B cell (primary cell): ENCODE results near the gene SLC4A5. TPM values are rescaled to one million over a fixed set of nuclear protein-coding genes. Genes with fewer than 3 reads are reported as not detected.

Source experiments
- ATAC-seq: fragments of 200-7000 bp; cut with Tn5 transposase; one replicate; pipeline ENCODE4 v1.10.0; 2021; ENCODE audit warnings: low read depth, mild to moderate bottlenecking, moderate number of reproducible peaks, moderate library complexity
- CTCF ChIA-PET: fragments of 350-600 bp; sonication (Branson Sonifier 250); formaldehyde crosslinking; loops from one replicate; lab custom pipeline; 2021; ENCODE audit warnings: antibody characterized with exemption, inconsistent platforms; lab: Charles Lee
- POLR2A ChIA-PET: fragments of 350-600 bp; sonication (Branson Sonifier 250); formaldehyde crosslinking; loops from one replicate; lab custom pipeline; 2021; ENCODE audit warnings: antibody characterized with exemption; lab: Charles Lee
- DNase-seq: peaks from one replicate; pipeline ENCODE4 v3.0.0; 2013
- H2AFZ ChIP-seq: 2 replicates; pipeline ENCODE4 v1.6.1; 2012; ENCODE audit warnings: mild to moderate bottlenecking, low read depth, low read length; ENCODE audit not compliant: insufficient read depth, poor library complexity, severe bottlenecking
- H3K27ac ChIP-seq, 2 donors: 1 replicate in 1 of 2; 2 replicates in 1 of 2; pipeline ENCODE4 v1.5.1; 2012 to 2013; ENCODE audit warnings: low read length in 2 of 2, mild to moderate bottlenecking in 2 of 2, moderate library complexity in 1 of 2
- H3K27me3 ChIP-seq, 4 experiments: fragments of 200-600 bp in 1 of 4; sonication (generic) in 1 of 4; replicated peaks in 1 of 4; 1 replicate in 2 of 4; 2 replicates in 2 of 4; pipeline versions ENCODE4 v1.6.1 to v1.7.0; 2013 to 2016; ENCODE audit warnings: low read length in 3 of 4, mild to moderate bottlenecking in 2 of 4, mixed read lengths in 1 of 4, moderate library complexity in 1 of 4; ENCODE audit not compliant: insufficient read depth in 4 of 4, control insufficient read depth in 3 of 4; ENCODE audit errors: control extremely low read depth in 1 of 4
- H3K36me3 ChIP-seq, 2 experiments: replicated peaks in 1 of 2; 1 replicate in 1 of 2; 2 replicates in 1 of 2; pipeline versions ENCODE4 v1.6.1 to v1.7.1; 2013; ENCODE audit warnings: low read length in 1 of 2; ENCODE audit not compliant: insufficient read depth in 2 of 2, control insufficient read depth in 1 of 2; ENCODE audit errors: control extremely low read depth in 1 of 2, extremely low read depth in 1 of 2
- H3K4me1 ChIP-seq, 2 donors: fragments of 200-600 bp in 1 of 2; sonication (generic) in 1 of 2; 1 replicate in 1 of 2; 2 replicates in 1 of 2; pipeline versions ENCODE4 v1.5.1 to v1.6.1; 2013 to 2017; ENCODE audit warnings: low read length in 2 of 2; ENCODE audit not compliant: control insufficient read depth in 2 of 2, insufficient read depth in 2 of 2
- H3K4me2 ChIP-seq: replicated peaks from 2 replicates; pipeline ENCODE3; 2012; ENCODE audit warnings: mild to moderate bottlenecking, low read depth, low read length; ENCODE audit not compliant: poor library complexity, severe bottlenecking
- H3K4me3 ChIP-seq, 5 experiments: fragments of 200-600 bp in 1 of 5; sonication (generic) in 1 of 5; 1 replicate in 3 of 5; 2 replicates in 2 of 5; pipeline versions ENCODE4 v1.5.1 to v1.7.0; 2011 to 2016; ENCODE audit warnings: low read length in 4 of 5, mild to moderate bottlenecking in 4 of 5, low read depth in 2 of 5, control low read depth in 1 of 5, moderate library complexity in 1 of 5; ENCODE audit not compliant: insufficient read depth in 1 of 5; ENCODE audit errors: control extremely low read depth in 1 of 5, extremely low read depth in 1 of 5
- H3K79me2 ChIP-seq: fragments of 200-600 bp; sonication (generic); one replicate; pipeline ENCODE4 v1.6.0; 2016; ENCODE audit warnings: low read length; ENCODE audit not compliant: control insufficient read depth, insufficient read depth
- H3K9ac ChIP-seq: fragments of 200-600 bp; sonication (generic); 2 replicates; pipeline ENCODE4 v1.6.1; 2017; ENCODE audit warnings: mild to moderate bottlenecking, low read length, moderate library complexity
- H3K9me3 ChIP-seq, 3 donors: one replicate each; pipeline versions ENCODE4 v1.6.1 to v1.7.1; 2013; ENCODE audit warnings: low read length in 2 of 3; ENCODE audit not compliant: control insufficient read depth in 2 of 3, insufficient read depth in 1 of 3; ENCODE audit errors: control extremely low read depth in 1 of 3
- H4K20me1 ChIP-seq: 2 replicates; pipeline ENCODE4 v1.6.0; 2012; ENCODE audit warnings: mild to moderate bottlenecking, low read length; ENCODE audit not compliant: insufficient read depth, control insufficient read depth, poor library complexity, severe bottlenecking
- H3K27ac Mint-ChIP-seq: one replicate; pipeline ENCODE4 v1.8.0; 2021; ENCODE audit warnings: mixed read lengths
- H3K27me3 Mint-ChIP-seq: one replicate; pipeline ENCODE4 v1.8.0; 2021; ENCODE audit warnings: mixed read lengths
- H3K4me1 Mint-ChIP-seq: one replicate; pipeline ENCODE4 v1.8.0; 2021; ENCODE audit warnings: mixed read lengths
- H3K4me3 Mint-ChIP-seq: one replicate; pipeline ENCODE4 v1.8.0; 2021; ENCODE audit warnings: mixed read lengths
- H3K9me3 Mint-ChIP-seq: one replicate; pipeline ENCODE4 v1.8.0; 2022; ENCODE audit warnings: mixed read lengths; ENCODE audit not compliant: insufficient read depth
- EZH2 ChIP-seq: IDR thresholded peaks from 2 replicates; pipeline ENCODE4 v1.6.1; 2012; ENCODE audit warnings: borderline replicate concordance, low read depth, mild to moderate bottlenecking, moderate library complexity, low read length; ENCODE audit not compliant: insufficient read depth, poor library complexity, severe bottlenecking
- WGBS: methylation state at CpG from one replicate; pipeline ENCODE4 v1.1.5; 2013; ENCODE audit warnings: missing lambda C conversion rate; ENCODE audit not compliant: insufficient coverage; 5-methylcytosine and 5-hydroxymethylcytosine counted together
- intact Hi-C: fragments of 100-400 bp; cut with micrococcal nuclease; formaldehyde crosslinking; loops from one replicate; pipeline ENCODE4 v1.10.0; 2022
- polyA plus RNA-seq: library from polyadenylated mRNA; depleted of rRNA; stranded (reverse); fragments of >200 nt; gene quantifications from 2 replicates; pipeline ENCODE4 v1.2.3, GENCODE V29; 2012
- total RNA-seq, 2 donors: library from RNA; stranded (reverse); fragments of 120-200 nt in 1 of 2; gene quantifications; 1 replicate in 1 of 2; 2 replicates in 1 of 2; pipeline versions ENCODE4 v1.2.3 to v1.2.4, GENCODE V29; 2013 to 2022
- TF ChIP-seq, protein P1 (sequence below): fragments of 200-600 bp; IDR thresholded peaks from one replicate; pipeline ENCODE4 v1.8.0; 2022; ENCODE audit warnings: antibody characterized with exemption, mild to moderate bottlenecking

SLC4A5 gene
- total and polyA plus RNA-seq, 2 donors (not counting 1 experiment from before 2014, with no cell fraction given): 3.3 to 9.7 TPM

DNA sequence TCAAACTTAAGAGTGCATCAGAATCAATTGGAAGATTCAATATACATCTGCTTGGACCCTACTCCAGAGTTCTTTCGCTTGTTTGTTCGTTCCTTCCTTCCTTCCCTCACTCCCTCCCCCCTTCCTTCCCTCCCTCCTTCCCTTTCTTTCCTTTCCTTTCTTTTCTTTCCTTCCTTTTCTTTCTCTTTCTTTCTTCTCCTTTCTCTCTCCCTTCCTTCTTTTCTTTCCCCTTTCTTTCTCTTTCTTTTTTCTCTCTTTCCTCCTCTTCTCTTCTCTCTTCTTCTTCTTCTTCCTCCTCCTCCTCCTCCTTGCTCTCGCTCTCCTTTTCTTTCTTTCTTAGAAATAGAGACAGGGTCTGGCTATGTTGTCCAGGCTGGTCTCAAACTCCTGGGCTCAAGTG is 98.9 kb downstream of the SLC4A5 start:
- no peaks in the 10 kb centered on the region for H3K27me3 ChIP-seq
- H3K36me3 ChIP-seq: no peaks in the 10 kb centered on the region
- H3K9ac ChIP-seq: no peak overlapping the region
- no peaks in the 10 kb centered on the region for H3K9me3 ChIP-seq
- Mint-ChIP-seq H3K27me3 (no peaks in the 10 kb centered on the region), H3K27ac (no peak overlapping the region), H3K4me3 (no peak overlapping the region), H3K9me3 (no peaks in the 10 kb centered on the region), H3K4me1 (peaks cover 1% of the 10 kb centered on the region)
- TF ChIP-seq, protein P1, sequence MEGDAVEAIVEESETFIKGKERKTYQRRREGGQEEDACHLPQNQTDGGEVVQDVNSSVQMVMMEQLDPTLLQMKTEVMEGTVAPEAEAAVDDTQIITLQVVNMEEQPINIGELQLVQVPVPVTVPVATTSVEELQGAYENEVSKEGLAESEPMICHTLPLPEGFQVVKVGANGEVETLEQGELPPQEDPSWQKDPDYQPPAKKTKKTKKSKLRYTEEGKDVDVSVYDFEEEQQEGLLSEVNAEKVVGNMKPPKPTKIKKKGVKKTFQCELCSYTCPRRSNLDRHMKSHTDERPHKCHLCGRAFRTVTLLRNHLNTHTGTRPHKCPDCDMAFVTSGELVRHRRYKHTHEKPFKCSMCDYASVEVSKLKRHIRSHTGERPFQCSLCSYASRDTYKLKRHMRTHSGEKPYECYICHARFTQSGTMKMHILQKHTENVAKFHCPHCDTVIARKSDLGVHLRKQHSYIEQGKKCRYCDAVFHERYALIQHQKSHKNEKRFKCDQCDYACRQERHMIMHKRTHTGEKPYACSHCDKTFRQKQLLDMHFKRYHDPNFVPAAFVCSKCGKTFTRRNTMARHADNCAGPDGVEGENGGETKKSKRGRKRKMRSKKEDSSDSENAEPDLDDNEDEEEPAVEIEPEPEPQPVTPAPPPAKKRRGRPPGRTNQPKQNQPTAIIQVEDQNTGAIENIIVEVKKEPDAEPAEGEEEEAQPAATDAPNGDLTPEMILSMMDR: no peak
- TF ChIP-seq EZH2: no peak
- H3K4me2 ChIP-seq: no peak overlapping the region
- H3K27ac ChIP-seq: no peak overlapping the region
- 96% methylated on average over 2 of the region's 3 CpGs for WGBS
- no peaks in the 10 kb centered on the region for H3K4me1 ChIP-seq
- POLR2A ChIA-PET: no interaction called here
- intact Hi-C loops: no loop called here
- CTCF ChIA-PET: interaction anchor here (1.0 kb wide), 1 partner anchor 91 kb away, joined by 3 read pairs; no protein-coding TSS in a partner anchor
- no peak for DNase-seq
- H4K20me1 ChIP-seq: no peaks in the 10 kb centered on the region
- no peak overlapping the region for H3K4me3 ChIP-seq
- no peaks in the 10 kb centered on the region for H3K79me2 ChIP-seq
- ATAC-seq: no peak
- H2AFZ ChIP-seq: no peak overlapping the region

DNA sequence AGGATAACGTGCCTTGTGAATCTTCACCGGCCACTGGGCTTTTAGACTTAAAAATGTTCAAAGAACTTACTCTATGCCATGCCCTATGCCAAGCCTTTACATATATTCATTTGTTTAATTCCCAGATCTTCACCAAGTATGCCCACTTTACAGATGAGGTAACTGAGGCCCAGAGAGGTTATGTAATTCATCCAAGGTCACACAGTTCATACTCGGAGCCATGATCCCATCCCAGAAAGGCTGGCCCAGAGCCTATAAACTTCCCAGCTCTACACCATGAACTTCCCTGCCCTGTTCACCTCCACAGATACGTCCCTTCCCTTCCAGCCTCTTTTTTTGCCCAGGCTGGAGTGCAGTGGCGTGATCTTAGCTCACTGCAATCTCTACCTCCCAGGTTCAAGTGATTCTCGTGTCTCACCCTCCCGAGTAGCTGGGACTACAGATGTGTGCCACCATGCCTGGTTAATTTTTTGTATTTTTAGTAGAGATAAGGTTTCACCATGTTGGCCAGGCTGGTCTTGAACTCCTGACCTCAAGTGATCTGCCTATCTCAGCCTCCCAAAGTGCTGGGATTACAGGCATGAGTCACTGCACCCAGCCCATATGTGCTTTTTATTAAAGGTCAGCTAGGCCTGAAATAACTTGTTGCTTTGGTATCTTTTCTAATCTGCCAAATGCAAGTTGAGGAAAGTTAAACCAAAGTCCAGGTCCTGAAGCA is 100.7 kb downstream of the SLC4A5 start:
- H3K4me3 Mint-ChIP-seq: no peak overlapping the region
- H3K27ac Mint-ChIP-seq: no peak overlapping the region
- H3K4me1 Mint-ChIP-seq: no peaks in the 10 kb centered on the region
- Histone ChIP-seq H3K4me1 (no peaks in the 10 kb centered on the region), H4K20me1 (no peaks in the 10 kb centered on the region), H2AFZ (no peak overlapping the region), H3K27ac (no peak overlapping the region), H3K79me2 (no peaks in the 10 kb centered on the region), H3K4me3 (no peak overlapping the region), H3K9me3 (no peaks in the 10 kb centered on the region), H3K9ac (no peak overlapping the region), H3K36me3 (peaks cover 0 to 2% of the 10 kb centered on the region in 2 experiments), H3K4me2 (no peak overlapping the region), H3K27me3 (no peaks in the 10 kb centered on the region)
- no peak for TF ChIP-seq EZH2
- TF ChIP-seq, protein P1: no peak
- no peaks in the 10 kb centered on the region for H3K27me3 Mint-ChIP-seq
- no peaks in the 10 kb centered on the region for H3K9me3 Mint-ChIP-seq
- intact Hi-C loops: no loop called here
- WGBS: 79% methylated on average over 4 of the region's 7 CpGs
- POLR2A ChIA-PET: no interaction called here
- ATAC-seq: no peak
- DNase-seq: no peak
- CTCF ChIA-PET: interaction anchor here (0.9 to 4.6 kb wide), 3 partner anchors 8 to 92 kb away, joined by 3 to 22 read pairs (median 4); no protein-coding TSS in a partner anchor
